Vagina (tissue), 2 donors: ENCODE data around the gene FAM3A. TPM values are rescaled to one million over a fixed set of nuclear protein-coding genes. Genes with fewer than 3 reads are reported as not detected.

Experiments
- DNase-seq, 2 donors: peaks; one replicate each; pipeline ENCODE4 v3.0.0-alpha.2; 2017; ENCODE audit errors: extremely low spot score in 2 of 2
- H3K27ac ChIP-seq: fragments of 200-600 bp; sonication (generic); one replicate; pipeline ENCODE4 v1.5.1; 2019
- H3K27me3 ChIP-seq: fragments of 200-600 bp; sonication (generic); one replicate; pipeline ENCODE4 v1.5.1; 2019
- H3K36me3 ChIP-seq, 2 donors: fragments of 200-600 bp; sonication (generic); one replicate each; pipeline ENCODE4 v1.5.1; 2017 to 2019
- H3K4me1 ChIP-seq: fragments of 200-600 bp; sonication (generic); one replicate; pipeline ENCODE4 v1.5.1; 2019
- H3K4me3 ChIP-seq, 2 donors: fragments of 200-600 bp; sonication (generic); 1 replicate in 1 of 2; 2 replicates in 1 of 2; pipeline ENCODE4 v1.5.1; 2016 to 2019
- H3K9me3 ChIP-seq: fragments of 200-600 bp; sonication (generic); one replicate; pipeline ENCODE4 v1.5.1; 2019
- POLR2A ChIP-seq, 2 donors: fragments of 450-650 bp; IDR thresholded peaks; one replicate each; pipeline ENCODE4 v1.6.1; 2017; ENCODE audit warnings: antibody characterized with exemption in 2 of 2, mild to moderate bottlenecking in 2 of 2, moderate library complexity in 2 of 2
- POLR2AphosphoS5 ChIP-seq, 2 donors: sonication (generic); formaldehyde crosslinking; IDR thresholded peaks; one replicate each; pipeline ENCODE4 v1.9.0; 2017; ENCODE audit warnings: antibody characterized with exemption in 2 of 2, mild to moderate bottlenecking in 2 of 2, low read depth in 1 of 2; ENCODE audit not compliant: insufficient read depth in 1 of 2
- intact Hi-C: fragments of 100-400 bp; cut with DNase I; formaldehyde crosslinking; loops from one replicate; pipeline ENCODE4 v1.15.1; 2023
- small RNA-seq: library from RNA; depleted of rRNA; stranded (forward); fragments of <200 nt; gene quantifications from one replicate; pipeline ENCODE3, GENCODE V24; 2016
- total RNA-seq: library from RNA; depleted of rRNA; stranded (reverse); fragments of >200 nt; gene quantifications from one replicate; pipeline ENCODE4 v1.2.3, GENCODE V29; 2016
- TF ChIP-seq, protein P1 (sequence below), 3 experiments: fragments of 450-650 bp in 2 of 3; fragments of 200-600 bp in 1 of 3; sonication (generic) in 1 of 3; IDR thresholded peaks; one replicate each; pipeline ENCODE4 v1.5.1; 2017 to 2019; ENCODE audit warnings: antibody characterized with exemption in 3 of 3, mild to moderate bottlenecking in 2 of 3, moderate library complexity in 2 of 3

Gene FAM3A
- total RNA-seq, 1 donor from 2014 or later = 59.9 TPM

GRCh38 chrX:154458116-154458953, 57.7 kb downstream of the FAM3A start, which contains the start of gene PLXNA3:
PLXNA3 (plus strand) TSS chrX:154458281; CDS start chrX:154460184, 1,903 bp downstream.
- Histone ChIP-seq H3K36me3 (no peaks in the 10 kb centered on the region), H3K27me3 (no peaks in the 10 kb centered on the region), H3K27ac (peak within 1 kb of the TSS; percentile 78), H3K4me3 (peak within 1 kb of the TSS; percentile 60 to 69), H3K4me1 (peaks cover 17% of the 10 kb centered on the region), H3K9me3 (no peaks in the 10 kb centered on the region)
- no peak for DNase-seq
- intact Hi-C loops = no loop called here
- peak in 1 of 2 donors; percentile 67 for TF ChIP-seq POLR2A (IDR thresholded peaks at IDR 0.05)
- TF ChIP-seq, protein P1, sequence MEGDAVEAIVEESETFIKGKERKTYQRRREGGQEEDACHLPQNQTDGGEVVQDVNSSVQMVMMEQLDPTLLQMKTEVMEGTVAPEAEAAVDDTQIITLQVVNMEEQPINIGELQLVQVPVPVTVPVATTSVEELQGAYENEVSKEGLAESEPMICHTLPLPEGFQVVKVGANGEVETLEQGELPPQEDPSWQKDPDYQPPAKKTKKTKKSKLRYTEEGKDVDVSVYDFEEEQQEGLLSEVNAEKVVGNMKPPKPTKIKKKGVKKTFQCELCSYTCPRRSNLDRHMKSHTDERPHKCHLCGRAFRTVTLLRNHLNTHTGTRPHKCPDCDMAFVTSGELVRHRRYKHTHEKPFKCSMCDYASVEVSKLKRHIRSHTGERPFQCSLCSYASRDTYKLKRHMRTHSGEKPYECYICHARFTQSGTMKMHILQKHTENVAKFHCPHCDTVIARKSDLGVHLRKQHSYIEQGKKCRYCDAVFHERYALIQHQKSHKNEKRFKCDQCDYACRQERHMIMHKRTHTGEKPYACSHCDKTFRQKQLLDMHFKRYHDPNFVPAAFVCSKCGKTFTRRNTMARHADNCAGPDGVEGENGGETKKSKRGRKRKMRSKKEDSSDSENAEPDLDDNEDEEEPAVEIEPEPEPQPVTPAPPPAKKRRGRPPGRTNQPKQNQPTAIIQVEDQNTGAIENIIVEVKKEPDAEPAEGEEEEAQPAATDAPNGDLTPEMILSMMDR (IDR thresholded peaks at IDR 0.05) = no peak
- TF ChIP-seq POLR2AphosphoS5 (IDR thresholded peaks at IDR 0.05; ENCODE audit: insufficient read depth in 1 of 2, low read depth in 1 of 2) = no peak

DNA sequence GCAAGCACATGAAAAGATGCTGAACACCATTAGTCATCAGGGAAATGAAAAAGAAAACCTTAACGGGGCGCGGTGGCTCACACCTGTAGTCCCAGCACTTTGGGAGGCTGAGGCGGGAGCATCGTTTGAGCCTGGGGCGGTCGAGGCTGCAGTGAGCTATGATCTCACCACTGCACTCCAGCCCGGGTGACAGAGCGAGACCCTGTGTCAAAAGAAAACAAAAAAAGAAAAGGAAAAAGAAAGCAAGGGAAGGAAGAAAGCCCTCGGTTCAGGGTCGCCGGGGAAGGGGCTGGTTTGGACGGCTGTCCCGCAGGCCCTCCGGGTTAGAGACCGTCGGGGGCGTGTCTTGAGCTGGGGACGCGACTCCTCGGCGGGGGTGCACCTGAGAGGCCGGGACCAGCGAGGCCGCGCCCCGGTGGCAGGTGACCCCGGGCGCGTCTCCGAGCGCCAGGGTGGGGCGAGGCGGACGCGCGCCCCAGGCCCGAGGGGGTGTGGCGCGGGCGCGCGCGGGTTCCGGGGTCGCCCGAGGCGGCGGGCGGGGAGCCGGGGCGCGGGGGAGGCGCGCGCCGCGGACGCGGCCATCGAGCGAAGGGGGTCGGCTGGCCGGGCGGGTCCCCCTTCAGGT, 58.4 kb downstream of the FAM3A start:
- Histone ChIP-seq H3K27ac (peak overlapping the region; percentile 78), H3K4me3 (peak overlapping the region; percentile 60 to 69), H3K9me3 (no peaks in the 10 kb centered on the region), H3K4me1 (peaks cover 17% of the 10 kb centered on the region), H3K27me3 (no peaks in the 10 kb centered on the region), H3K36me3 (no peaks in the 10 kb centered on the region)
- no peak for DNase-seq
- intact Hi-C loops = no loop called here
- TF ChIP-seq, protein P1 (IDR thresholded peaks at IDR 0.05) = no peak
- TF ChIP-seq POLR2AphosphoS5 (IDR thresholded peaks at IDR 0.05; ENCODE audit: insufficient read depth in 1 of 2, low read depth in 1 of 2) (no peak), POLR2A (IDR thresholded peaks at IDR 0.05) (no peak)

Small RNA genes lying within 50 kb of the gene (small RNA-seq; reads per million reads assigned to genes)
- not detected for gene RN7SL697P

Other genes with a start within 250 kb of the FAM3A start
- not detected for gene TEX28, start 221.1 kb downstream of the FAM3A start, total RNA-seq
- gene TKTL1, start 220.4 kb downstream of the FAM3A start, total RNA-seq = not detected
- gene FLNA, start 141.6 kb downstream of the FAM3A start, total RNA-seq = 1,247 TPM
- 59.2 TPM for gene EMD, start 136.9 kb downstream of the FAM3A start, total RNA-seq
- gene RPL10, start 117.9 kb downstream of the FAM3A start, total RNA-seq = 3,948 TPM
- 52.1 TPM for gene DNASE1L1, start 107.0 kb downstream of the FAM3A start, total RNA-seq
- gene TAFAZZIN, start 104.7 kb downstream of the FAM3A start, total RNA-seq = 59.2 TPM
- gene ATP6AP1, start 87.6 kb downstream of the FAM3A start, total RNA-seq = 54.5 TPM
- gene GDI1, start 79.1 kb downstream of the FAM3A start, total RNA-seq = 116 TPM
- gene FAM50A, start 72.1 kb downstream of the FAM3A start, total RNA-seq = 33.6 TPM
- gene PLXNA3, start 58.0 kb downstream of the FAM3A start, total RNA-seq = 20.1 TPM
- 27.7 TPM for gene LAGE3, start 37.0 kb downstream of the FAM3A start, total RNA-seq
- 30.2 TPM for gene UBL4A, start 29.6 kb downstream of the FAM3A start, total RNA-seq
- gene SLC10A3, start 25.6 kb downstream of the FAM3A start, total RNA-seq = 28.2 TPM
- gene G6PD, start 30.6 kb upstream of the FAM3A start, total RNA-seq = 86.4 TPM
- 11.8 TPM for gene IKBKG, start 31.4 kb upstream of the FAM3A start, total RNA-seq
- gene CTAG1A, start 68.9 kb upstream of the FAM3A start, total RNA-seq = not detected
- gene CTAG1B, start 103.0 kb upstream of the FAM3A start, total RNA-seq = not detected
- not detected for gene CTAG2, start 137.3 kb upstream of the FAM3A start, total RNA-seq
- 7.6 TPM for gene GAB3, start 234.8 kb upstream of the FAM3A start, total RNA-seq
- 22.8 TPM for gene DKC1, start 246.6 kb upstream of the FAM3A start, total RNA-seq